Erythroblast (primary cell): Measurements from ENCODE around the gene CPNE5.

Experiments used
- GATA1 ChIP-seq: IDR thresholded peaks from 2 replicates; pipeline ENCODE4 v1.6.1; 2011; ENCODE audit warnings: low read depth, mild to moderate bottlenecking, control low read depth, low read length, moderate library complexity
- POLR2A ChIP-seq: IDR thresholded peaks from 2 replicates; pipeline ENCODE4 v1.6.1; 2011; ENCODE audit warnings: mild to moderate bottlenecking, low read length

- TF ChIP-seq POLR2A (no peak), GATA1 (no peak)
These were observed 29.1 kb downstream of the CPNE5 start for GRCh38 chr6:36809941-36810803.
